Epithelial cell of proximal tubule (primary cell): ENCODE data around the gene SOX13. TPM values are rescaled to one million over a fixed set of nuclear protein-coding genes. Genes with fewer than 3 reads are reported as not detected.
A peak's percentile ranks its signal among the peaks of the same experiment; 100 is the strongest.

ENCODE experiments used
- DNase-seq: peaks from one replicate; pipeline ENCODE4 v3.0.0-alpha.2; 2011; ENCODE audit warnings: low read depth
- H3K4me3 ChIP-seq: 2 replicates; pipeline ENCODE4 v1.5.1; 2011; ENCODE audit warnings: low read depth, mild to moderate bottlenecking, low read length
- CTCF ChIP-seq: conservative IDR thresholded peaks from 2 replicates; pipeline ENCODE4 v1.5.1; 2012; ENCODE audit warnings: low read depth, mild to moderate bottlenecking, low read length
- total RNA-seq: library from RNA; depleted of rRNA; stranded (reverse); fragments of >200 nt; gene quantifications from 2 replicates; pipeline ENCODE4 v1.2.3, GENCODE V29; 2015

Gene SOX13
- total RNA-seq, 1 donor from 2014 or later = 16.2 TPM

GRCh38 chr1:204170494-204171155 lies 97.7 kb downstream of the SOX13 start:
- H3K4me3 ChIP-seq = no peak overlapping the region
- TF ChIP-seq CTCF = no peak
- DNase-seq = no peak

- peak; percentile 87 for DNase-seq
- H3K4me3 ChIP-seq = no peak overlapping the region
Measured at GRCh38 chr1:204171751-204172178, 98.8 kb downstream of the SOX13 start.

GRCh38 chr1:204172404-204173029 lies 99.6 kb downstream of the SOX13 start:
- no peak for DNase-seq
- TF ChIP-seq CTCF = no peak

More at GRCh38 chr1:204171751-204172178, 98.8 kb downstream of the SOX13 start:
- TF ChIP-seq CTCF = no peak

GRCh38 chr1:204174958-204175357 lies 102.0 kb downstream of the SOX13 start:
- no peak for TF ChIP-seq CTCF
- no peak overlapping the region for H3K4me3 ChIP-seq
- no peak for DNase-seq

More at GRCh38 chr1:204172404-204173029, 99.6 kb downstream of the SOX13 start:
- H3K4me3 ChIP-seq = no peak overlapping the region

- DNase-seq = no peak
- TF ChIP-seq CTCF = no peak
- H3K4me3 ChIP-seq = no peak overlapping the region
Measured at GRCh38 chr1:204176049-204176448, 103.1 kb downstream of the SOX13 start.

GRCh38 chr1:204177133-204177532 lies 104.2 kb downstream of the SOX13 start:
- DNase-seq = no peak

More at GRCh38 chr1:204177133-204177532, 104.2 kb downstream of the SOX13 start:
- no peak for TF ChIP-seq CTCF
- H3K4me3 ChIP-seq = no peak overlapping the region

Other genes starting within 250 kb of the SOX13 start
- gene SNRPE, start 211.5 kb upstream of the SOX13 start, total RNA-seq = 159 and 167 TPM in 2 replicates
- 12.3 and 15.6 TPM in 2 replicates for gene ETNK2, start 78.9 kb downstream of the SOX13 start, total RNA-seq
- gene REN, start 93.2 kb downstream of the SOX13 start, total RNA-seq = 0.12 TPM in 1 of 2 replicates, not detected in the other
- 24.7 and 111 TPM in 2 replicates for gene KISS1, start 123.4 kb downstream of the SOX13 start, total RNA-seq
- gene GOLT1A, start 140.9 kb downstream of the SOX13 start, total RNA-seq = 1.7 and 3.0 TPM in 2 replicates